Small intestine (tissue), 7 donors: ENCODE data around the gene NDNF. TPM values are rescaled to one million over a fixed set of nuclear protein-coding genes. Genes with fewer than 3 reads are reported as not detected.

Experiments used
- DNase-seq, 2 donors: peaks; one replicate each; pipeline versions ENCODE4 v3.0.0 to v3.0.0-alpha.2; 2013
- FAIRE-seq: peaks from 2 replicates; lab custom pipeline; 2012; peaks lifted over from hg19 to GRCh38; lab: Jason Lieb, UNC
- H3K27ac ChIP-seq, 3 donors: one replicate each; pipeline ENCODE4 v1.5.1; 2013; ENCODE audit warnings: low read length in 2 of 3, mild to moderate bottlenecking in 2 of 3, control low read depth in 1 of 3, inconsistent platforms in 1 of 3, low read depth in 1 of 3, moderate library complexity in 1 of 3
- H3K27me3 ChIP-seq, 3 donors: one replicate each; pipeline ENCODE4 v1.6.1; 2013; ENCODE audit warnings: low read length in 3 of 3, inconsistent platforms in 1 of 3; ENCODE audit not compliant: control insufficient read depth in 3 of 3, insufficient read depth in 3 of 3
- H3K36me3 ChIP-seq, 3 donors: one replicate each; pipeline ENCODE4 v1.6.1; 2013; ENCODE audit warnings: low read length in 3 of 3, inconsistent platforms in 1 of 3, low read depth in 1 of 3, mild to moderate bottlenecking in 1 of 3, moderate library complexity in 1 of 3; ENCODE audit not compliant: control insufficient read depth in 3 of 3, insufficient read depth in 2 of 3
- H3K4me1 ChIP-seq, 3 donors: one replicate each; pipeline ENCODE4 v1.6.1; 2013; ENCODE audit warnings: low read length in 2 of 3, inconsistent platforms in 1 of 3, low read depth in 1 of 3, mild to moderate bottlenecking in 1 of 3, moderate library complexity in 1 of 3; ENCODE audit not compliant: control insufficient read depth in 3 of 3, insufficient read depth in 2 of 3
- H3K4me3 ChIP-seq, 3 donors: one replicate each; pipeline ENCODE4 v1.5.1; 2013; ENCODE audit warnings: low read length in 3 of 3, control low read depth in 1 of 3, inconsistent platforms in 1 of 3, low read depth in 1 of 3, mild to moderate bottlenecking in 1 of 3, moderate library complexity in 1 of 3
- H3K9me3 ChIP-seq, 2 donors: one replicate each; pipeline ENCODE4 v1.6.1; 2013; ENCODE audit warnings: low read depth in 1 of 2, low read length in 1 of 2; ENCODE audit not compliant: control insufficient read depth in 2 of 2, insufficient read depth in 1 of 2
- WGBS, 3 donors: extraction: QIAGEN DNeasy Blood & Tissue Kit; methylation state at CpG; one replicate each; pipeline ENCODE4 v1.1.7; 2013; 5-methylcytosine and 5-hydroxymethylcytosine counted together
- polyA plus RNA-seq, 4 donors: library from polyadenylated mRNA; stranded (reverse) in 3 of 4; unstranded in 1 of 4; fragments of 200-250 nt in 3 of 4; fragments of 120-200 nt in 1 of 4; gene quantifications; one replicate each; pipeline versions ENCODE4 v1.2.1 to v1.2.3, GENCODE V29; 2013
- donor health status: healthy with polysubstance abuse.
- donor health status: control.
- donor health status: control.
- donor health status: Bipolar disorder and iron deficiency.
- donor health status: healthy.

The NDNF gene
- polyA plus RNA-seq, 4 donors: 0.54 to 34.3 (median 2.0) TPM; not detected in 1

- Histone ChIP-seq H3K4me1 (peaks cover 0 to 3% (median 0%) of the 10 kb centered on the region in 3 donors), H3K36me3 (no peaks in the 10 kb centered on the region), H3K4me3 (no peak overlapping the region), H3K9me3 (no peaks in the 10 kb centered on the region), H3K27me3 (peaks cover 0 to 2% (median 0%) of the 10 kb centered on the region in 3 donors), H3K27ac (no peak overlapping the region)
- no peak for FAIRE-seq
- WGBS, 3 donors: 85 to 91% (median 90%) methylated on average over 2 of the region's 2 CpGs
- DNase-seq: peak in 1 of 2 donors; percentile 43
Measured at GRCh38 chr4:121026034-121026433, 46.3 kb downstream of the NDNF start.

- 66 to 74% (median 70%) methylated on average over 3 of the region's 3 CpGs for WGBS, 3 donors
- no peaks in the 10 kb centered on the region for H3K9me3 ChIP-seq
- H3K4me1 ChIP-seq: peaks cover 0 to 3% (median 0%) of the 10 kb centered on the region in 3 donors
- DNase-seq (no peak), FAIRE-seq (no peak)
- H3K27me3 ChIP-seq: peaks cover 0 to 2% (median 0%) of the 10 kb centered on the region in 3 donors
- no peaks in the 10 kb centered on the region for H3K36me3 ChIP-seq
- no peak overlapping the region for H3K27ac ChIP-seq
- no peak overlapping the region for H3K4me3 ChIP-seq
Measured at GRCh38 chr4:121025540-121025939, 46.8 kb downstream of the NDNF start.

GRCh38 chr4:121018543-121018942 lies 53.8 kb downstream of the NDNF start:
- peaks cover 0 to 23% (median 0%) of the 10 kb centered on the region in 3 donors for H3K4me1 ChIP-seq
- H3K9me3 ChIP-seq: no peaks in the 10 kb centered on the region
- no peak overlapping the region for H3K4me3 ChIP-seq
- no peak overlapping the region for H3K27ac ChIP-seq
- no peaks in the 10 kb centered on the region for H3K36me3 ChIP-seq
- DNase-seq: no peak
- no peaks in the 10 kb centered on the region for H3K27me3 ChIP-seq
- no peak for FAIRE-seq
- WGBS, 3 donors: 90 to 96% (median 93%) methylated on average over 1 of the region's 1 CpG

- peaks cover 0 to 32% (median 0%) of the 10 kb centered on the region in 3 donors for H3K4me1 ChIP-seq
- H3K9me3 ChIP-seq: no peaks in the 10 kb centered on the region
- no peaks in the 10 kb centered on the region for H3K27me3 ChIP-seq
- no peaks in the 10 kb centered on the region for H3K36me3 ChIP-seq
- FAIRE-seq: no peak
- DNase-seq: no peak
- no peak overlapping the region for H3K4me3 ChIP-seq
- H3K27ac ChIP-seq: no peak overlapping the region
- 46 to 70% (median 66%) methylated on average over 6 of the region's 6 CpGs for WGBS, 3 donors
Measured at GRCh38 chr4:121016611-121017010, 55.7 kb downstream of the NDNF start.

GRCh38 chr4:121015421-121015820 lies 56.9 kb downstream of the NDNF start:
- FAIRE-seq (no peak), DNase-seq (no peak)
- Histone ChIP-seq H3K4me1 (peaks cover 0 to 32% (median 0%) of the 10 kb centered on the region in 3 donors), H3K27ac (no peak overlapping the region), H3K27me3 (no peaks in the 10 kb centered on the region), H3K9me3 (no peaks in the 10 kb centered on the region), H3K36me3 (no peaks in the 10 kb centered on the region), H3K4me3 (no peak overlapping the region)
- 35 to 62% (median 41%) methylated on average over 1 of the region's 1 CpG for WGBS, 3 donors

GRCh38 chr4:121014544-121014943 lies 57.8 kb downstream of the NDNF start:
- FAIRE-seq (no peak), DNase-seq (peak in 1 of 2 donors; percentile 38)
- peaks cover 0 to 32% (median 0%) of the 10 kb centered on the region in 3 donors for H3K4me1 ChIP-seq
- H3K27ac ChIP-seq: peak overlapping the region in 1 of 3 donors; percentile 1
- no peak overlapping the region for H3K4me3 ChIP-seq
- H3K27me3 ChIP-seq: no peaks in the 10 kb centered on the region
- H3K9me3 ChIP-seq: no peaks in the 10 kb centered on the region
- whole genome bisulfite sequencing, 3 donors: 46 to 64% (median 50%) methylated on average over 1 of the region's 1 CpG
- H3K36me3 ChIP-seq: no peaks in the 10 kb centered on the region

GRCh38 chr4:121011780-121012340 lies 60.5 kb downstream of the NDNF start:
- DNase-seq (no peak), FAIRE-seq (no peak)
- Histone ChIP-seq H3K9me3 (no peaks in the 10 kb centered on the region), H3K27ac (no peak overlapping the region), H3K4me3 (no peak overlapping the region), H3K4me1 (peaks cover 0 to 38% (median 0%) of the 10 kb centered on the region in 3 donors), H3K36me3 (no peaks in the 10 kb centered on the region), H3K27me3 (no peaks in the 10 kb centered on the region)
- 80 to 89% (median 84%) methylated on average over 1 of the region's 1 CpG for WGBS, 3 donors

GRCh38 chr4:121011138-121011537 lies 61.2 kb downstream of the NDNF start:
- H3K27ac ChIP-seq: no peak overlapping the region
- no peaks in the 10 kb centered on the region for H3K27me3 ChIP-seq
- WGBS, 3 donors: 61 to 86% (median 71%) methylated on average over 2 of the region's 2 CpGs
- no peaks in the 10 kb centered on the region for H3K36me3 ChIP-seq
- FAIRE-seq (no peak), DNase-seq (no peak)
- peaks cover 0 to 38% (median 0%) of the 10 kb centered on the region in 3 donors for H3K4me1 ChIP-seq
- H3K9me3 ChIP-seq: no peaks in the 10 kb centered on the region
- no peak overlapping the region for H3K4me3 ChIP-seq
